Heart right ventricle (tissue), 16 donors: ENCODE measurements around the gene LRFN3. TPM values are rescaled to one million over a fixed set of nuclear protein-coding genes. Genes with fewer than 3 reads are reported as not detected.

Experiments
- ATAC-seq, 8 donors: fragments of 200-7000 bp; cut with Tn5 transposase; one replicate each; pipeline ENCODE4 v1.9.1; 2020; ENCODE audit warnings: mild to moderate bottlenecking in 8 of 8, moderate library complexity in 8 of 8, moderate number of reproducible peaks in 1 of 8
- DNase-seq, 2 donors: peaks; one replicate each; pipeline ENCODE4 v3.0.0-alpha.2; 2020
- H3K27ac ChIP-seq, 10 donors: fragments of 200-600 bp; sonication (generic) in 2 of 10; one replicate each; pipeline versions ENCODE4 v1.5.0 to v1.8.0; 2020 to 2022; ENCODE audit warnings: mild to moderate bottlenecking in 3 of 10
- H3K27me3 ChIP-seq, 7 donors: fragments of 200-600 bp; one replicate each; pipeline ENCODE4 v1.8.0; 2021 to 2022; ENCODE audit warnings: mild to moderate bottlenecking in 2 of 7
- H3K36me3 ChIP-seq, 9 donors: fragments of 200-600 bp; sonication (generic) in 1 of 9; one replicate each; pipeline versions ENCODE4 v1.5.0 to v1.8.0; 2020 to 2022; ENCODE audit warnings: mild to moderate bottlenecking in 2 of 9
- H3K4me1 ChIP-seq, 9 donors: fragments of 200-600 bp; sonication (generic) in 1 of 9; one replicate each; pipeline versions ENCODE4 v1.5.0 to v1.8.0; 2020 to 2022; ENCODE audit warnings: mild to moderate bottlenecking in 4 of 9
- H3K4me3 ChIP-seq, 10 donors: fragments of 200-600 bp; sonication (generic) in 2 of 10; one replicate each; pipeline versions ENCODE4 v1.5.0 to v1.8.0; 2020 to 2022; ENCODE audit warnings: mild to moderate bottlenecking in 7 of 10, moderate library complexity in 2 of 10
- H3K9me3 ChIP-seq, 11 donors: fragments of 200-600 bp in 10 of 11; sonication (generic) in 2 of 11; one replicate each; pipeline versions ENCODE4 v1.5.0 to v1.8.0; 2013 to 2022; ENCODE audit warnings: mild to moderate bottlenecking in 2 of 11, control low read depth in 1 of 11, moderate library complexity in 1 of 11
- WGBS, 2 donors: extraction: QIAGEN DNeasy Blood & Tissue Kit; methylation state at CpG; one replicate each; pipeline ENCODE4 v1.1.7; 2013; ENCODE audit warnings: inconsistent platforms in 1 of 2; 5-methylcytosine and 5-hydroxymethylcytosine counted together
- intact Hi-C, 10 donors: fragments of 100-400 bp; cut with DNase I; formaldehyde crosslinking; loops; one replicate each; pipeline versions ENCODE4 v1.11.1 to v1.14.2; 2022
- polyA plus RNA-seq, 2 donors: library from polyadenylated mRNA; stranded (reverse); fragments of 200-250 nt; gene quantifications; one replicate each; pipeline ENCODE4 v1.2.3, GENCODE V29; 2013
- total RNA-seq, 10 donors: library from RNA; stranded (reverse); fragmentation: NEBNext Ultra II Directional in 3 of 10; extraction: Animal tissue kit (Norgen Biotek cat#: 25700) in 3 of 10; gene quantifications; one replicate each; pipeline versions ENCODE4 v1.2.1 to v1.2.4, GENCODE V29; 2021 to 2023
- TF ChIP-seq, protein P1 (sequence below), 9 donors: fragments of 200-600 bp; sonication (generic) in 2 of 9; IDR thresholded peaks; one replicate each; pipeline versions ENCODE4 v1.5.0 to v1.8.0; 2021 to 2022; ENCODE audit warnings: antibody characterized with exemption in 9 of 9, mild to moderate bottlenecking in 5 of 9, moderate library complexity in 1 of 9
- donor health status: Arrhythmogenic right ventricular cardiomyopathy.
- donor health status: ischemic (EF 13 %, LVEDD 7.1; RV severe dilation, severe dysfunction).
- donor health status: healthy with polysubstance abuse.
- donor health status: DM: no; HTN: yes; CAD: no.
- donor health status: DM: no; HTN: no; CAD: no.
- donor health status: ischemic (EF 25% LVEDD 6.9; RV normal size, moderate dysfunction).
- donor health status: ischemic (EF 25% LVEDD 5.7; RV mildly dilated, moderate dysfunction).
- donor health status: healthy.
- donor health status: DM: yes; HTN: yes; CAD: no.
- donor health status: Ischemic cardiomyopathy.
- donor health status: ischemic (EF 35%, LVEDD 5.7; RV mildly dilated, moderate dysfunction).
- donor health status: nonischemic (EF 11% LVEDD 7.7; RV severe dilation, severe dysfunction).
- donor health status: DM: yes; HTN: yes; CAD: no.
- donor health status: PGD.
- donor health status: ischemic (EF 29% LVEDD 5.4; RV normal size, mild dysfunction).
- donor health status: nonischemic (EF 23%, LVEDD 6.1; RV moderate dilation, normal function).

The LRFN3 gene
- total and polyA plus RNA-seq, 12 donors = 3.4 to 9.6 (median 5.8) TPM

GRCh38 chr19:35904311-35905068, 31.7 kb upstream of the LRFN3 start:
- no peak for ATAC-seq

DNA sequence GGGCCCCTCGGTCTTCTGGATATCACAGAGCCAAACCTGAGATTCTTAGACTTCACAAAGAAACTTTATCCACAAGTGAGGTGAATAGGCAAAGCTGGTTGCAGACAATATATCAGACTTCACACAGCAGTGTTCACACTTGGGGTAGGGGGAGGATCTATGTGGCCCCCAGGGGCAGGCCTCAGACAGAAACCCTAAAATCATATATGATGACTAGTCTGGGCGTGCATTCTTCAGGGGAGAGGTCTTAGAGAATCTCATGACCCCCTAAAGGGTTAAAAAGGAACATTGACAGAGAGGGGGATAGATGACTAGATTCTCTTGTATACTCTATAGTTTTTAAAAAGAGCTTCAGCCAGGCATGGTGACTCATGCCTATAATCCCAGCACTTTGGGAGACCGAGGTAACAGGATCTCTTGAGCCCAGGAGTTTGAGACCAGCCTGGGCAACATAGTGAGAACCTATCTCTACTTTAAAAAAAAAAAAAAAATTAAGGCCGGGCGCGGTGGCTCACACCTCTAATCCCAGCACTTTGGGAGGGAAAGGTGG, 30.9 kb upstream of the LRFN3 start:
- no peak for ATAC-seq
- H3K9me3 ChIP-seq = no peaks in the 10 kb centered on the region
- 71 to 77% methylated on average over 6 of the region's 6 CpGs for WGBS, 2 donors
- TF ChIP-seq, protein P1, sequence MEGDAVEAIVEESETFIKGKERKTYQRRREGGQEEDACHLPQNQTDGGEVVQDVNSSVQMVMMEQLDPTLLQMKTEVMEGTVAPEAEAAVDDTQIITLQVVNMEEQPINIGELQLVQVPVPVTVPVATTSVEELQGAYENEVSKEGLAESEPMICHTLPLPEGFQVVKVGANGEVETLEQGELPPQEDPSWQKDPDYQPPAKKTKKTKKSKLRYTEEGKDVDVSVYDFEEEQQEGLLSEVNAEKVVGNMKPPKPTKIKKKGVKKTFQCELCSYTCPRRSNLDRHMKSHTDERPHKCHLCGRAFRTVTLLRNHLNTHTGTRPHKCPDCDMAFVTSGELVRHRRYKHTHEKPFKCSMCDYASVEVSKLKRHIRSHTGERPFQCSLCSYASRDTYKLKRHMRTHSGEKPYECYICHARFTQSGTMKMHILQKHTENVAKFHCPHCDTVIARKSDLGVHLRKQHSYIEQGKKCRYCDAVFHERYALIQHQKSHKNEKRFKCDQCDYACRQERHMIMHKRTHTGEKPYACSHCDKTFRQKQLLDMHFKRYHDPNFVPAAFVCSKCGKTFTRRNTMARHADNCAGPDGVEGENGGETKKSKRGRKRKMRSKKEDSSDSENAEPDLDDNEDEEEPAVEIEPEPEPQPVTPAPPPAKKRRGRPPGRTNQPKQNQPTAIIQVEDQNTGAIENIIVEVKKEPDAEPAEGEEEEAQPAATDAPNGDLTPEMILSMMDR (IDR thresholded peaks at IDR 0.05) = no peak
- H3K4me3 ChIP-seq = peak overlapping the region in 1 of 10 donors; percentile 64
- peaks cover 0 to 6% (median 0%) of the 10 kb centered on the region in 7 donors for H3K27me3 ChIP-seq
- no peak for DNase-seq
- H3K4me1 ChIP-seq = peaks cover 0 to 67% (median 2%) of the 10 kb centered on the region in 9 donors
- H3K36me3 ChIP-seq = peaks cover 0 to 17% (median 0%) of the 10 kb centered on the region in 9 donors
- peak overlapping the region in 5 of 10 donors; percentile 2 to 96 (median 47) for H3K27ac ChIP-seq
- intact Hi-C loops = loop anchor here in 1 of 10 donors (5.0 kb wide), 1 partner anchor 947 kb away; the partner anchor contains the start of gene ZNF345

More at GRCh38 chr19:35904311-35905068, 31.7 kb upstream of the LRFN3 start:
- WGBS, 2 donors = 84 to 87% methylated on average over 10 of the region's 10 CpGs
- Histone ChIP-seq H3K27ac (peak overlapping the region in 5 of 10 donors; percentile 47 to 96 (median 88)), H3K4me3 (peak overlapping the region in 1 of 10 donors; percentile 68), H3K9me3 (no peaks in the 10 kb centered on the region), H3K27me3 (peaks cover 0 to 3% (median 0%) of the 10 kb centered on the region in 7 donors), H3K36me3 (peaks cover 0 to 17% (median 0%) of the 10 kb centered on the region in 9 donors), H3K4me1 (peaks cover 0 to 60% (median 4%) of the 10 kb centered on the region in 9 donors)
- TF ChIP-seq, protein P1 (IDR thresholded peaks at IDR 0.05) = no peak
- DNase-seq = no peak
- intact Hi-C loops = loop anchor here in 1 of 10 donors (5.0 kb wide), 1 partner anchor 948 kb away; the partner anchor contains the start of gene ZNF345

- peak overlapping the region in 7 of 10 donors; percentile 18 to 64 (median 36) for H3K4me3 ChIP-seq
These were observed 28.8 kb upstream of the LRFN3 start for GRCh38 chr19:35907377-35907745.

More at GRCh38 chr19:35907377-35907745, 28.8 kb upstream of the LRFN3 start:
- peaks cover 0 to 70% (median 0%) of the 10 kb centered on the region in 9 donors for H3K4me1 ChIP-seq
- TF ChIP-seq, protein P1 (IDR thresholded peaks at IDR 0.05) = no peak
- intact Hi-C loops = loop anchor here in 1 of 10 donors (5.0 kb wide), 1 partner anchor 945 kb away; the partner anchor contains the start of gene ZNF345
- ATAC-seq (no peak), DNase-seq (no peak)
- WGBS, 2 donors = 29 to 33% methylated on average over 12 of the region's 12 CpGs
- H3K36me3 ChIP-seq = peaks cover 0 to 17% (median 0%) of the 10 kb centered on the region in 9 donors
- H3K27me3 ChIP-seq = peaks cover 0 to 6% (median 0%) of the 10 kb centered on the region in 7 donors
- peak overlapping the region in 6 of 10 donors; percentile 48 to 96 (median 54) for H3K27ac ChIP-seq
- H3K9me3 ChIP-seq = no peaks in the 10 kb centered on the region
